CD4-positive, alpha-beta T cell treated with Interleukin-4 for 4 hours (primary cell): ENCODE results near the gene NLRP10.

Experiments
- DNase-seq: peaks from one replicate; pipeline ENCODE4 v3.0.0-alpha.2; 2020

NLRP10 gene

DNA sequence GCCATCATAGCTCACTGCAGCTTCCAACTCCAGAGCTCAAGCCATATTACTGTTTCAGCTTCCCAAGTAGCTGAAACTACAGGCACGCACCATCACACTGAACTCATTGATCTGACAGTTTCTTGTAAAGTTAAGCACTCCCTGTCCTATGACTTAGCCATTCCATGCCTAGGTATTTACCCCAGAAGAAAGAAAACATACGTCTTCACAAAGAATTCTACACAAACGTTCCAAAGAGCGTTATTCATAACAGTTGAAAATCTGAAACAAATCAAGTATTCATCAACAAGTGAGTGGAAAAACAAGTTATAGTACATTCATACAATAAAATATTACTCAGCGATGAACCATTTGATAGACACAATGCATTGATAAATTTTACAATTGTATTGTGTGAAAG is 7.8 kb upstream of the NLRP10 start:
- DNase-seq, result no peak

DNA sequence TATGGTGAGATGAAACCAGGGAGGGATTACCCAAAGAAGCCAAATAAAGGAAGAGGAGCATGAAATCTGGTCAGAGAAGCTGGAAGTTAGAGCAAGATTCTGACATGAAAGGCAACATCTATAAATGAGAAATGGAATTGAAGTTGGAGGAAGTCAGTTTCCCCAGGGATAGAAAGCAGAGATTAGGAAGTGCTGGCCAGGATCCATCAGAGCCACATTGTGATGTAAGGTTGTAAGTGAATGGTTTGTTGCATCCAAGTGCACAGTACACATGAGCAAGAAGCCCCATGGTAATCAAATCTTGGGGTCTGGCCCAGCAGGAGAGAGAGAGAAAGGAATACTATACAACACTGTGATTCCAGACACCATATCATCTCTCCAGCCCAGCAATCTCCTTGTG is 6.6 kb upstream of the NLRP10 start:
- no peak for DNase-seq

DNA sequence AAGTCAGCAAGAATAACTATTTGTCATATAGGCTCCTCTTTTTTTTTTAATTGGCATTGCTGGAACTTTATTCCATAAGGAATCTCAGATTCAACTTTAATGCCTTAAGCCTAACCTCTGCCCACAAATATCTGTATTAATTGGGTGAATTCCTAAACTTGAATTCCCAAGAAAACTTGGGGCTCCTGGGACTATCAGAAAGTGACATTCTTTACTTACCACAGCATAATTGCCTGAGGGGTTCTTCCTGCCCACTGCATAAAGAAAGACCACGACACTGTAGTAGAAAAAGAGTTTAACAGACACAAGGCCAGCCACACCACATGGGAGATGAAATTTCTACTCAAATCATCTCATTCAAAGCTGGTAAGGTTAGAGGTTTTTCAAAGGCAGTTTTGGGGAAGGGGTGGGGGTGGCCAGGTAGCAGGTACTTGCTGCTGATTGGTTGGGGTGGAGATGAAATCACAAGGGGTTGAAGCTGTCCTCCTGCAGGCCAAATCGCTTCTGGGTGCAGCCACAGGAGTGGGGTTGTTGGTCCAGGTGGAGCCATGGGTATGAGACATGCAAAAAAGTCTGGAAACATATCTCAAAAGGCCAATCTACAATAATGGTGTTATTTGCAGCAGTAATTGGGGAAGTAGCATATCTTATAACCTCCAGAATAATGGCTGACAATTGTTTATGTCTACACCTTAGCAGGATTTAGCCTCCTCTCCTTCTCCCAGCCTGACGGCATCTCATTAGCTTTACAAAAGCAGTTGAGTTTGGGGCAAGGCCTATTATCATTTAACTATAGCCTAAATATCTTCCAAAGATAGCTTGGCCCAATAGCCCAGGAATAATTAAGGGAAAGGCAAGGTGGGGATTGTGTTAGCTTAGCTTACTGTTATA is 4.8 kb upstream of the NLRP10 start:
- DNase-seq, result no peak

DNA sequence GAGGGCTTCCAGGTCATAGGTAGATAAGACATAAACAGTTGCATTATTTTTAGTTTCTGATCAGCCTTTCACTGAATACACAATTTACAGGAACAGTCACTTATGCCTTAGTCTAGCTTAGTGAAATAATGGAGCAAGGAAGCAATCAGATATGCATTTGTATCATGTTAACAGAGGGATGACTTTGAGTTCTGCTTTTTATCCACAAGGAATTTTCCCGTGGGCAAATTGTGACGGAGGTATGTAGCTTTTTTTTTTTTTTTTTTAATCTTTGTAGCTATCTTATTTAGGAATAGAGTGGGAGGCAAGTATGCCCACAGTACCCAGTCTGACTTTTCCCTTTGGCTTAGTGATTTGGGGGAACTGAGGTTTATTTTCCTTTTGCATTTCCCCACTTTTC is 3.4 kb upstream of the NLRP10 start:
- DNase-seq, result no peak

DNA sequence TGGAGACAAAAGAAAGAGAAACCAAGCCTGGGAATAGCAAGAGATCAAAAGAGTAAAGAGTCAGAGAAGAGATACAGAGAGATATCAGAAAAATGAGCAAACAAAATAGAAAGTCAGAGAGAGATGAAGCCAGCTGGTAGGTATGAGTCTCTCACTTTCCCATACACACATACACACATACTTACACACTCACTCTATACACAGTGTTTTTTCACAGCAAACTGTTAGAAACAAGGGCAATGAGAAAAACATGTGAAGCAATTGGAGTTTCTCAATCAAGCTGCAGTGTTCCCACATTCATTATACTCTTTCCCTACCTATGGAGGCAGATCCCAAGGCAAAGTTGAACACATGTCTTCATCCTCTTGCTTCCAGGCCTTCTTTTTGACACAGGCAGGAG is 2.6 kb upstream of the NLRP10 start:
- DNase-seq, result no peak

DNA sequence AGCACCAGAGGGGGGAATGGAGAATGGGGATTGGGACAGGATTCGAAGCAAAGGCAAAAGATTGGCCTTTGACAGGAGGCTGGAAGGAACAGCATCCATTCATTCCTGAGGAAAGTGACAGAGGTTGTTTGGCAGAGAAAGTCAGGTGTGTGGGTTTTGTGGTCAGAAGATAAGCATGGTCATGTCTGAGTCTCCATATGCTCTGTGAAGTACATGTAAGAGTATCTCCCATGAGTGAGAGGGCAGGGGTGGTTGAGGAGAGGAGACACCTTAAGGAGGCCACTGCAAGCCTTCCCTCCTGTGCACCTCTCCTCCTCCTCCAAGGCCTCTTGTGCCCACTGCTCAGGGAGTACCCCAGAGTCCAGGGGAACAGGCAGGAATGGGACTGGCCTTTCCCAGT is 1.9 kb upstream of the NLRP10 start:
- no peak for DNase-seq

DNA sequence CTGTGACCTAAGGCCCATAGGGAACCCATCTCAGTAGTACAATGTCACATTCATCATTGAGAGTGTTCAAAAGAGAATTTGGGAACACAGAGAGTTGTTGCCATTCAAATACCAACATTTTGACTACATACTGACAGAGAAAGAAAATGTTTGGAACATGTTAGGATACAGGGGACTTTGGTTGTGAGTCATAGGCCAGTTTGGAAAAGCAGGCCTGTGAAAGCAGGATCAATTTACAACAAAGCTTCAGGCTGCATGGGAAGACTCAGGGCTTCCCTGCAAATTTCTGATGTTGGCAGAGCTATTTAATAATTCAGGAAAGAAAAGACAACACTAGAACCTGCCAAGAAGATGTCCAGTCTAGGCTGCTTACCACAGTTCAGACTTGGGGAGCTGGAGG is 374 bp downstream of the NLRP10 start:
- no peak for DNase-seq

DNA sequence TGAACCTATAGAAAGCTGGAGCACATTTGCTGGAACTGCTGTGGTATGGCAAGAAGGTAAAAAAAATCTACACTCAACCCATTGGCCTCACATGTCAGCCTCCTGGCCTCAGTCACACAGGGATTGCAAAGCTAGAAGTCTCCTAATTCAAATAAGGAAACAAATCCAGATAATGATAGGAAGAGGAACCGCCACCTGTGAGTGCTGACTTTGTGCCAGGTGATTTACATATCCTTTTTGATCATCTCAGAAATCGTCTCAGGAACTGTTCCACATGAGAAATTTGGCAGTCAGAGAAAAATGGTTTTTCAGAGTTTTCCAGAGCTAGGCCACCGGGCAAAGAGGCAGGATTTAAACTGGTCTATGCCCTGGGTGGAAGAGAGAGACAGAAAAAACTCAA is 986 bp downstream of the NLRP10 start:
- DNase-seq, result no peak

DNA sequence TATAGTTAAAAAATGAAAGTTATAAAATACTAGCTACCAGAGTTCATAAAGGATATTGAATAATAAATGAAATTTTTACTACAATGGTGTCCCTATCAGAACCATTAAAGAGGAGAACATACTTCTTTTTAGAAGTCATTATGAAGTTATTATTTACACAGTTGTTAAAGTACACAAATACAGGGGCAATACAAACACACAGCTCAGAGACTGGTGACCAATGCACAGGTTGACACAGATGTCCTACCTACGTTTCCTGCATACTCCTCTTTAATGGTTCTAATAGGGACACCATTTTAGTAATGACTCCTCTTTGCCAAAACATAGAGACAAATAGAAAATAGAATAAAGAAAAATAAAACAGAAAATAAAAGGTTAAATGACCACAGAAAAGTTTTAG is 10.1 kb downstream of the NLRP10 start:
- no peak for DNase-seq

DNA sequence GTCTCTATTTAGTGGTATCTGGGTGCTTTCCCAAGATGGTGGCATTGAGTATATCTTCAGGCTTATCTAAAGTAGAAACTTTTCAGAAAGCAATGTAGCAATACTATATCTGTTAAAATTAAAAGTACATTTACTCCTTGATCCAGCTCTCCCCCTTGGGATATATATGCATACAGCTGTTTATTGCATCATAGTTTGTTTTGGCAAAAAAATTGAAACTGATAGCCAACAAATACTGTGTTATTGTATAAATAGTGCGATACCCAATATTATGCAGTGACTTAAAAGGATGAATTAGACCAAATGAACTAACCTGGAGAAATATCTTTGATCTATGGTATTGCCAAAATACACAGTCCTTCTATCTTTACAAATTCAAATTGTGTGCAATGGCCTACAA is 15.3 kb downstream of the NLRP10 start:
- no peak for DNase-seq

DNA sequence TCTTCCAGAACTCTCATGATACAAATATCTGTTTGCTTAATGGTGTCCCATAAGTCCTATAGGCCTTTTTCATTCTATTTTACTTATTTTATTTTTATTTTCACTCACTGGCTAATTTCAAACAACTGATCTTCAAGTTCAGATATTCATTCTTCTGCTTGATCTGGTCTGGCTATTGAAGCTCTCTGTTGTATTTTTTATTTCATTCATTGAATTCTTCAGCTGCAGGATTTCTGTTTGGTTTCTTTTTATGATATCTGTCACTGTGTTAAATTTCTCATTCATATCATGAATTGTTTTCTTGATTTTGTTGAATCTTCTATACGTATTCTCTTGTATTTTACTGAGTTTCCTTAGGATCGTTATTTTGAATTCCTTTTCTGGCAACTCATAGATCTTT is 21.1 kb downstream of the NLRP10 start:
- DNase-seq, result no peak

DNA sequence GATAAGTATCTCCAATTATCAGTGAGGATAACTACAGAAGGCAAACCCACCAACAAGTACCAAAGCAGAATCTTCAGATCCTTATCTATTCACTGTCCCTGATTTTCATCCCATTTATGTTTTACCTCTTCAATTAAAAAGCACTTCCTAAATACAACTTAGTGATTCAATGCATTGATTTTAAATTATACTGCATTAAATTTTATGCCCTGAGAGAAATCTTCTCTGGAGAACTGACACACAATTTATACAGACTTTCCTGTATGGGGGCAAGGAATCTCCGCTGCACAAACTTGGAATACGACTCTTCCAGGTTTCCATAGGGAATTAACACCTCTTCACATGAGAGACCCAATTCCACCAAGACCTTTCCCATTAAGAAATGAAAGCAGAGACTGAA is 23.6 kb downstream of the NLRP10 start, which contains the start of gene OR10A3:
OR10A3 (minus strand) TSS at position 101 of the 400 bp plus-strand sequence. CDS start 2,188 bp downstream, outside the sequence.
- DNase-seq, result no peak

DNA sequence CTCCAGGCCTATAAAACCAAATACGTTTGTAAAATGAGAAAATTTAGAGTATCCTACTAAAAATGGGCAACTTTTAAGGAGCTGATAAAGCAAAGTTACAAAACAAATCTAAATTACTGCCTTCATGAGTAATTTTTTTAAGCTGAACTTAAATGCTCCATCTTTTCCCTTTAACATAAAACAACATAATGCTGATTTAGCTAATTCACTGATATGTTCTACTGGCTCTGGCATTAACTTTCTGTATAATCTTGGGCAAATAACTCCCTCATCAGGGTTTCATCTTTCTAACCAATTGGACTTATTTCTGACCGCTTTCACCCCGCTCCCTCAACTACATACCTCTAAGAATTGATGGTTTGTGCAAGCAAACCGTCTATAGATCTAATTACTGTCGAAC is 24.1 kb downstream of the NLRP10 start:
- no peak for DNase-seq

DNA sequence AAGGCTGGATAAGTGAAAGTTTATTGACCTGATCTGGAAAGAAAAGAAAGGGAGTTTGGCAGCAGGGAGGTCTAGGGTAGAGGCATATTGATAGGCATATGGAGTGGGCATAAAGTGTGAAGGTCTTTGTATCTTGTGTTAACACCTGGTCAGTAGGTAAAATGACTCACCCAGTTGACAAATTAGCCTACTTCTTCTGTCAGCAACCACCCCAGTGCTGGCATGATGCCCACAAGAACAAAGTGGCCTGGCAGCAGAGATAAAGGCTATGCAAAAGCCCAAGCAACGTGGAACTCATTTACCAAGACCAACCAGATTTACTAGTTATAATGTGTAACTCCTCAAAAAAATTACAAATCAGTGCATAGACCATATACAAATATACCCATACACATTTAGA is 28.6 kb downstream of the NLRP10 start:
- no peak for DNase-seq

DNA sequence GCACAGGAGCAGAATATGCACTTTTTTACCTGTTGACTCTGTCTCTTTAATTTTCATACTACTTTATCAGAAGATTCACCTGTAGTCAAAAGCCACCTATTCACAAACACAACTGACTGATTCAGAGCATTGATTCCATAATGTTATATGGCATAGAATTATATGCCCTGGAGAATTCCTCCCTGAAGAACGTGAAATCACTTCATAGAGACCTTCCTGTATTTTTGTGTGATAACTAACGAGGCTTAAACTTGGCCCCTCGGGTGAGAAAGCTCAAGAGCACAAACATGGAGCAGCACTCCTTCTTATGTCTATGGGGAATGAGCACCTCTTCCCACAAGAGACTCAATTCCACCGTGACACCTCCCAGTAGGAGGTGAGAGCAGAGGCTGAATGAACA is 34.1 kb downstream of the NLRP10 start, which contains the start of gene OR10A6:
OR10A6 (minus strand) TSS at position 101 of the 400 bp plus-strand sequence. CDS start 2,606 bp downstream, outside the sequence.
- no peak for DNase-seq

DNA sequence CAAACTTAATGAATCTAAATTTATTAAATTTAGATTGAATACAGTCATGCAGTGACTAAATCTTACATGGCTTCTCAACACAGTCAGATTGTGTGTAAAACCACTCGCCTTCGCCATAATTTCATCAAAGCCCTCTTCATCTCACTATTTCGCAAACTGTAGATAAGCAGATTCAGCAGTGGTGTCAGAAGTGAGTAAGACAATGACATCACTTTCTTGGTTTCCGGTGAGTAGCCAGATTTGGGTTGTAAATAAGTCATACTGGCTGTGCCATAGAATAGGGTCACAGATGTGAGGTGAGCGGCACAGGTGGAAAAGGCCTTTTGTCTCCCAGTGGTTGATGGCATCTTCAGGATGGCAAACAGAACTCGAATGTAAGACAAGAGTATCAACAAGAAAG is 37.6 kb downstream of the NLRP10 start:
- no peak for DNase-seq

DNA sequence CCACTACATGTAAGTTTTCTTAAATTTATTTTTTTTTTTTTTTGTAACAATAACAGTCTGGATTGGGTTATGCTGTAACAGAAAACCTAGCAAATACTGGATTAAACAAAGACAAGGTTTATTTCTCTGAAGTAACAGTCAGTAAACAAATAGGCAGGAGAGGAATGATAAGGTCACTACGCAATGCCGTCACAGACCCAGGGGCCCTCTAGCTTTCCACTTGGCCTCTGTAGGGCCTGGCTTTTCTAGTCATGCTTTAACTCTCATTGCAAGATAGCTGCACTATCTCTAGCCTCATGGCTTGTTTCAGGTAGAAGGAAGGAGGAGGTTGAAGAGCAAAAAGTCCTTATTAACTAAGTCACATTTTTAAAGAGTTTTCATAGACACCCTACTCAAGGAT is 40.7 kb downstream of the NLRP10 start:
- no peak for DNase-seq

DNA sequence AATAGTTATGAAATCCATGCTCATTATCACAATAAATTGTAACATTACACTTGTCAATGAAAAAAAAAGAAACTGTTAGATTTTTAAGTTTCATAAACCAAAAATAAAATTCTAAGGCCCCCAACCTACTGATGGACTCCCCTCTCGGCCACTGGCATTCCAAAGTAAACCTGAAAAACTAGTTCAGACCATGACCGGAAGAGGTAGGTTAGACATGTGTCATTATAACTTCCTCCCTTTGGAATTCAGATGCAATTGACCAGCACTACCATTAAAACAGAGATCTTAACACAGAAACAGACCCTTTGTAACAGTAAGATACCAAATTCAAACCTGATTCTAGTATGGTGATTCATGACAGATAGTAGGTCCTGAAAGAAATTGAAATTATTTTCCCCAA is 47.1 kb downstream of the NLRP10 start:
- DNase-seq, result no peak
